K562 treated with DMSO at 1 percent for 24 hours (cell line): Measurements from ENCODE around the gene WFDC10B. TPM values are rescaled to one million over a fixed set of nuclear protein-coding genes. Genes with fewer than 3 reads are reported as not detected.

Experiments used
- total RNA-seq: library from RNA; unstranded; fragments of 300-600 nt; gene quantifications from 2 replicates; pipeline ENCODE4 v1.2.3, GENCODE V29; 2022; ENCODE audit warnings: low read depth; ENCODE audit not compliant: insufficient read depth

The WFDC10B gene
- not detected in 2 replicates for total RNA-seq

DNA sequence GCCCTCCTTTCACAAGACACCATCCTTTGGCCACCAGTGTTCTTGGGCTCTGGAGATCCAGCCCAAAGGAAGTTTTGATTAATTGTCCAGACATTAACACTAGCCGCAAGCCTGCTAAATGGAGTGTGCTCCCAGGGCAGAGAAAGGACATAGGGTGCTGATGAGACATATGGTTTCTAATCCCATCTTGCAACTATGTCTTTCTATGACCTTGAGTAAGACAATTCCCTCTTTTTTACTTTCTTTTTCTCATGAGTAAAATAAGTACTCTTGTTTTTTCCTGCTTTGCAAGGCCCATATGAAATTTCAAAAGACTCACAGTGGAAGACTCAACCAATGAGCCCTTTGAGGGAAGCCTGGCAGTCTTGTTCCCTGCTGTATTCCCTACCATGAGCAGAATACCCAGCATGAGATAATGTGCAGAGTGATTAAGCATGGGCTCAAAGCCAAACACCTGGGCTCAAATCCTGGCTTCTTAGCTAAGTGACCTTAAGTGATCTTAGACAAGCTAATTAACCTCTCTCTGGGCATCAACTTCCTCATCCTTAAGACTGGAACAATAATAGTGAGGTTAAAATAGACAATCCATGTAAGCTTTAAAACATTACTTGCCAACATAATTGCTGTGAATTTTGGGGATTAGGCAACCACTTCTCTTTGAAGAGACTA lies at the start of gene WFDC10B:
WFDC10B (minus strand) TSS at position 51 of the 669 bp plus-strand sequence. CDS start 19,027 bp downstream, outside the sequence.

DNA sequence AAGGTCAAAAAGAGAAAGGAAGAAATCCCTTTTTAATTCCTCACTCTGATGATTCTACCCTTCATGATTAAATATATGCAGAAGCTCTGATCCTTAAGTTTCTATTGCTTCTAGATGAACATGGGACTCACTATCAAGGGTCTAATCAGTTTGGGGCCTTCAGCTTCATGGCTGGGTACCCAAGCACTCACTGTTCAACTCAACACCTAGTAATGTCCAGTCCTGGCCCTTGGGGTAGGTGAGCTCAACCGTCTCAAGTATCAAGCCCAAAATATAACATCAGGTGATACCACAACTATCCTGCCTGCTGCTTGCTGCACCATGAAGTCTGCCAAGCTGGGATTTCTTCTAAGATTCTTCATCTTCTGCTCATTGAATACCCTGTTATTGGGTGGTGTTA lies 17.2 kb upstream of the WFDC10B start, which contains the start of gene SPINT4:
SPINT4 (plus strand) TSS at position 301 of the 400 bp plus-strand sequence; CDS start at position 322, 21 bp downstream.

DNA sequence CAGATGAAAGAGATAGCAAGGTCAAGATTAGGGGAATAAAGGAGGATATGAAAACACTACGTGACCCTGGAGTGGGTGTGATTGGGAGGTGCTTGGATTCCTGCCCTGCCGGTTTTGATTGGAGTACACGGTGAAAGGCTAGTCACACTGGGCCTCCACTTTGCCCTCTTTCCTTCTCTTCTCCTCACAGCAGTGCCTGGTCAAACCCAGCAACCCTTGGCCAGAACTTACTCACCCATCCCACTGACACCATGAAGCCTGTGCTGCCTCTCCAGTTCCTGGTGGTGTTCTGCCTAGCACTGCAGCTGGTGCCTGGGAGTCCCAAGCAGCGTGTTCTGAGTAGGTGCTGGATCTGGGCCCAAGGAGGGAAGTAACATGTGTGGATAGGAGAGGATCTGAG lies 2.9 kb downstream of the WFDC10B start, which contains the start of gene WFDC13:
WFDC13 (plus strand) TSS at position 166 of the 400 bp plus-strand sequence; CDS start at position 252, 86 bp downstream.

DNA sequence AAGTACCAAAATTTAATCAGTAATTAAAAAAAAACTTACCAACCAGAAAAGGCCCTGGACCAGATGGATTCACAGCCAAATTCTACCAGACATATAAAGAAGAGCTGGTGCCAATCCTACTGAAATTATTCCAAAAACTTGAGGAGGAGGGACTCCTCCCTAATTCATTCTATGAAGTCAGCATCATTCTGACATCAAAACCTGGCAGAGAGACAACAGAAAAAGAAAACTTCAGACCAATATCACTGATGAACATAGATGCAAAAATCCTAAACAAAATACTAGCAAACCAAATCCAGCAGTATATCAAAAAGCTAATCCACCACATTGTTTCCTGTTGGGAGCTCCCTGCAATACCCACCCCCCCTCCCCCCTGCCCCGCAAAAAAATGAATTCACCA lies 34.7 kb downstream of the WFDC10B start, which contains the start of gene WFDC11:
WFDC11 (minus strand) TSS at position 101 of the 400 bp plus-strand sequence. CDS start 19,639 bp downstream, outside the sequence.

Other genes starting within 250 kb of the WFDC10B start
- not detected in 2 replicates for gene WFDC2, start 235.3 kb downstream of the WFDC10B start, total RNA-seq
- gene SPINT3, start 189.4 kb downstream of the WFDC10B start, total RNA-seq: not detected in 2 replicates
- not detected in 2 replicates for gene WFDC6, start 165.5 kb downstream of the WFDC10B start, total RNA-seq
- gene EPPIN, start 157.6 kb downstream of the WFDC10B start, total RNA-seq: not detected in 2 replicates
- not detected in 2 replicates for gene WFDC8, start 125.7 kb downstream of the WFDC10B start, total RNA-seq
- gene WFDC10A, start 75.3 kb downstream of the WFDC10B start, total RNA-seq: not detected in 2 replicates
- gene WFDC9, start 73.7 kb downstream of the WFDC10B start, total RNA-seq: not detected in 2 replicates
- not detected in 2 replicates for gene WFDC11, start 34.8 kb downstream of the WFDC10B start, total RNA-seq
- not detected in 2 replicates for gene WFDC13, start 3.0 kb downstream of the WFDC10B start, total RNA-seq
- not detected in 2 replicates for gene SPINT4, start 17.3 kb upstream of the WFDC10B start, total RNA-seq
- gene WFDC3, start 86.9 kb upstream of the WFDC10B start, total RNA-seq: not detected in 2 replicates
- gene DNTTIP1, start 86.9 kb upstream of the WFDC10B start, total RNA-seq: 43.2 and 49.6 TPM in 2 replicates
- gene UBE2C, start 107.6 kb upstream of the WFDC10B start, total RNA-seq: 1.1 and 1.4 TPM in 2 replicates
- 0.63 TPM in 1 of 2 replicates, not detected in the other for gene TNNC2, start 122.3 kb upstream of the WFDC10B start, total RNA-seq
- gene SNX21, start 128.8 kb upstream of the WFDC10B start, total RNA-seq: 4.5 and 9.1 TPM in 2 replicates
- gene ACOT8, start 152.4 kb upstream of the WFDC10B start, total RNA-seq: 79.1 and 83.5 TPM in 2 replicates
- gene ZSWIM3, start 152.6 kb upstream of the WFDC10B start, total RNA-seq: 6.3 and 7.3 TPM in 2 replicates
- gene ZSWIM1, start 176.2 kb upstream of the WFDC10B start, total RNA-seq: 14.3 and 14.4 TPM in 2 replicates
- gene SPATA25, start 182.6 kb upstream of the WFDC10B start, total RNA-seq: 1.8 TPM in 2 replicates
- 5.7 and 6.2 TPM in 2 replicates for gene NEURL2, start 186.2 kb upstream of the WFDC10B start, total RNA-seq
- gene CTSA, start 186.3 kb upstream of the WFDC10B start, total RNA-seq: 89.9 and 90.0 TPM in 2 replicates
- gene PLTP, start 207.1 kb upstream of the WFDC10B start, total RNA-seq: 25.1 and 27.9 TPM in 2 replicates
- gene PCIF1, start 229.7 kb upstream of the WFDC10B start, total RNA-seq: 34.6 and 41.6 TPM in 2 replicates